K562 (cell line): ENCODE data around the gene LPIN2. TPM values are rescaled to one million over a fixed set of nuclear protein-coding genes. Genes with fewer than 3 reads are reported as not detected.

Source experiments
- ATAC-seq: fragments of 200-7000 bp; cut with Tn5 transposase; 3 replicates; pipeline ENCODE4 v1.9.1; 2020; ENCODE audit warnings: moderate library complexity
- BruUV-seq: library from RNA; stranded (reverse); fragments of 400-500 nt; replicated peaks from 2 replicates; lab custom pipeline; 2021; lab: Mats Ljungman, UMichigan
- CTCF ChIA-PET: fragments of 300-600 bp; formaldehyde crosslinking; extraction: SDS; loops from one replicate; lab custom pipeline; 2021; ENCODE audit warnings: low intra/inter-chr PET ratio; lab: Yijun Ruan, JAX
- POLR2A ChIA-PET: fragments of 300-600, 350-650 bp; sonication (Branson Sonifier 250); formaldehyde crosslinking; extraction: SDS; loops from one replicate; lab custom pipeline; 2021; ENCODE audit warnings: antibody characterized with exemption, inconsistent platforms; lab: Yijun Ruan, JAX
- DNase-seq, 4 experiments: peaks; one replicate each; pipeline versions ENCODE4 v3.0.0 to v3.0.0-alpha.2; 2011 to 2018; ENCODE audit warnings: low spot score in 3 of 4, mixed read lengths in 3 of 4; ENCODE audit errors: extremely low read depth in 1 of 4
- FAIRE-seq: peaks from 2 replicates; lab custom pipeline; 2011; peaks lifted over from hg19 to GRCh38; lab: Jason Lieb, UNC
- H2AFZ ChIP-seq: 2 replicates; pipeline ENCODE4 v1.6.0; 2011; ENCODE audit warnings: low read depth, low read length, control low read depth, inconsistent platforms
- H3K27ac ChIP-seq: fragments of 200-600 bp; 3 replicates; pipeline ENCODE4 v1.8.0; 2011; ENCODE audit warnings: low read depth, mild to moderate bottlenecking, control low read depth, inconsistent platforms, low read length, moderate library complexity, mixed read lengths; ENCODE audit errors: extremely low read depth
- H3K27me3 ChIP-seq, 2 experiments: fragments of 300-600 bp in 1 of 2; 2 replicates in 1 of 2; 3 replicates in 1 of 2; pipeline versions ENCODE4 v1.6.0 to v1.8.0; 2011; ENCODE audit warnings: inconsistent platforms in 2 of 2, low read length in 2 of 2, mild to moderate bottlenecking in 1 of 2, mixed read lengths in 1 of 2, moderate library complexity in 1 of 2; ENCODE audit not compliant: control insufficient read depth in 2 of 2, insufficient read depth in 2 of 2
- H3K36me3 ChIP-seq: fragments of 300-600 bp; 3 replicates; pipeline ENCODE4 v1.8.0; 2011; ENCODE audit warnings: mild to moderate bottlenecking, low read length, inconsistent platforms; ENCODE audit not compliant: control insufficient read depth, insufficient read depth
- H3K4me1 ChIP-seq, 2 experiments: fragments of 200-600 bp in 1 of 2; replicated peaks in 1 of 2; 2 replicates in 1 of 2; 3 replicates in 1 of 2; pipeline versions ENCODE4 v1.5.1 to v1.8.0; 2011; ENCODE audit warnings: inconsistent platforms in 2 of 2, low read length in 2 of 2, mild to moderate bottlenecking in 1 of 2, mixed read lengths in 1 of 2, moderate library complexity in 1 of 2; ENCODE audit not compliant: control insufficient read depth in 2 of 2, insufficient read depth in 2 of 2
- H3K4me2 ChIP-seq: 2 replicates; pipeline ENCODE4 v1.6.1; 2011; ENCODE audit warnings: low read length, control low read depth, inconsistent platforms, mixed read lengths; ENCODE audit not compliant: insufficient read depth
- H3K4me3 ChIP-seq: fragments of 200-600 bp; sonication (generic), shearing (Covaris generic); 2 replicates; pipeline ENCODE4 v1.5.1; 2016; ENCODE audit warnings: control low read depth, inconsistent platforms
- H3K79me2 ChIP-seq: fragments of 200-600 bp; 3 replicates; pipeline ENCODE4 v1.8.0; 2011; ENCODE audit warnings: low read length, inconsistent platforms; ENCODE audit not compliant: control insufficient read depth, insufficient read depth
- H3K9ac ChIP-seq, 2 experiments: 2 replicates each; pipeline versions ENCODE4 v1.6.0 to v1.6.1; 2011; ENCODE audit warnings: low read depth in 2 of 2, low read length in 2 of 2, control low read depth in 1 of 2, inconsistent platforms in 1 of 2, mild to moderate bottlenecking in 1 of 2, mixed read lengths in 1 of 2; ENCODE audit not compliant: insufficient read depth in 1 of 2
- H3K9me1 ChIP-seq: one replicate; pipeline ENCODE4 v1.6.0; 2011; ENCODE audit warnings: inconsistent platforms, mild to moderate bottlenecking, low read length, moderate library complexity; ENCODE audit not compliant: control insufficient read depth, insufficient read depth
- H3K9me3 ChIP-seq: replicated peaks from 2 replicates; pipeline ENCODE4 v1.5.1; 2011; ENCODE audit warnings: low read depth, low read length, inconsistent platforms; ENCODE audit not compliant: control insufficient read depth, insufficient read depth
- H4K20me1 ChIP-seq: replicated peaks from 2 replicates; pipeline ENCODE4 v1.6.1; 2011; ENCODE audit warnings: low read length, inconsistent platforms, mixed read lengths; ENCODE audit not compliant: control insufficient read depth, insufficient read depth
- DNMT1 ChIP-seq: fragments of 450-650 bp; IDR thresholded peaks from 2 replicates; pipeline ENCODE4 v1.6.1; 2016; ENCODE audit warnings: antibody characterized with exemption, mild to moderate bottlenecking
- ETV1 ChIP-seq: fragments of 450-650 bp; conservative IDR thresholded peaks from 2 replicates; pipeline ENCODE4 v1.6.1; 2016; ENCODE audit warnings: missing genetic modification characterization, control low read depth, low read depth, missing compliant biosample characterization
- RBM39 ChIP-seq: fragments of 200-400 bp; formaldehyde crosslinking; optimal IDR thresholded peaks from 2 replicates; pipeline ENCODE3; 2018; ENCODE audit warnings: low read depth, low read length
- TSC22D4 ChIP-seq: fragments of 450-650 bp; IDR thresholded peaks from 2 replicates; pipeline ENCODE4 v1.6.1; 2016; ENCODE audit warnings: missing genetic modification characterization, missing biosample characterization, control low read depth
- ZNF384 ChIP-seq: IDR thresholded peaks from 2 replicates; pipeline ENCODE4 v1.6.1; 2012; ENCODE audit warnings: low read depth, low read length, improper control_type of control experiment
- WGBS: fragments of 100-300 bp; shearing (Covaris generic); methylation state at CpG from one replicate; pipeline ENCODE4 v1.1.6; 2016; ENCODE audit warnings: low coverage, mixed read lengths; ENCODE audit not compliant: insufficient coverage; ENCODE audit errors: missing lambda C conversion rate; 5-methylcytosine and 5-hydroxymethylcytosine counted together
- in situ Hi-C: fragments of 300-500 bp; cut with MboI; formaldehyde crosslinking; loops from 4 replicates; pipeline ENCODE4 v1.15.0; 2018; ENCODE audit warnings: inconsistent platforms, mixed read lengths
- intact Hi-C: fragments of 100-400 bp; cut with micrococcal nuclease; formaldehyde crosslinking; loops from 2 replicates; pipeline ENCODE4 v1.14.2; 2022
- polyA plus RNA-seq, 8 experiments: library from polyadenylated mRNA; depleted of rRNA in 4 of 8; stranded (reverse) in 5 of 8; unstranded in 3 of 8; fragments of >200 nt; fragmentation: Nextera tagmentation in 2 of 8; fragmentation: Illumina TruSeq in 1 of 8; extraction: Ambion mirVana in 2 of 8; extraction: Trizol in 1 of 8; gene quantifications; 2 replicates each; pipeline versions ENCODE4 v1.2.1 to v1.2.3, GENCODE V29; 2011 to 2014; ENCODE audit warnings: inconsistent platforms in 1 of 8, missing spikeins in 1 of 8
- total RNA-seq, 7 experiments: library from RNA; depleted of rRNA in 6 of 7; stranded (reverse); fragments of >200 nt in 6 of 7; fragmentation: Illumina TruSeq in 2 of 7; extraction: Trizol in 2 of 7; gene quantifications; 2 replicates each; pipeline versions ENCODE4 v1.2.1 to v1.2.3, GENCODE V29; 2011 to 2021; ENCODE audit warnings: low replicate concordance in 1 of 7
- TF ChIP-seq, protein P1 (sequence below): fragments of 250-450 bp; sonication (Bioruptor Pico); IDR thresholded peaks from 2 replicates; pipeline ENCODE4 v1.4.0; 2020
- TF ChIP-seq, protein P2 (sequence below): fragments of 450-650 bp; formaldehyde crosslinking; IDR thresholded peaks from 2 replicates; pipeline ENCODE4 v1.4.0; 2020; ENCODE audit warnings: mild to moderate bottlenecking, moderate library complexity
- TF ChIP-seq, protein P3 (sequence below): IDR thresholded peaks from 2 replicates; pipeline ENCODE4 v1.6.1; 2011; ENCODE audit not compliant: insufficient read length; ENCODE audit errors: extremely low read depth

Gene LPIN2
- total and polyA plus RNA-seq, 9 of the 15 experiments (the other 6 are each of a cell fraction or from before 2014, with no cell fraction given): 5.2 to 34.8 (median 24.6) TPM

GRCh38 chr18:2990956-2991640 is 21.8 kb downstream of the LPIN2 start:
- FAIRE-seq: no peak
- Histone ChIP-seq H3K27ac (no peak overlapping the region), H3K9ac (no peak overlapping the region), H3K9me1 (no peaks in the 10 kb centered on the region), H3K27me3 (no peaks in the 10 kb centered on the region), H3K4me3 (no peak overlapping the region), H2AFZ (no peak overlapping the region), H3K79me2 (peaks cover 94% of the 10 kb centered on the region), H3K4me2 (no peak overlapping the region), H3K36me3 (peaks cover 6% of the 10 kb centered on the region; the same call in 2 of the 3 replicates), H3K4me1 (peaks cover 13 to 28% of the 10 kb centered on the region in 2 experiments), H3K9me3 (no peaks in the 10 kb centered on the region), H4K20me1 (no peaks in the 10 kb centered on the region)
- 50% methylated on average over 4 of the region's 4 CpGs for WGBS
- BruUV-seq: no TSS peak
- ATAC-seq: no peak
- ChIA-PET POLR2A (no interaction called here), CTCF (no interaction called here)
- in situ Hi-C loops (no loop called here), intact Hi-C loops (no loop called here)
- DNase-seq: no peak
- TF ChIP-seq, protein P1, sequence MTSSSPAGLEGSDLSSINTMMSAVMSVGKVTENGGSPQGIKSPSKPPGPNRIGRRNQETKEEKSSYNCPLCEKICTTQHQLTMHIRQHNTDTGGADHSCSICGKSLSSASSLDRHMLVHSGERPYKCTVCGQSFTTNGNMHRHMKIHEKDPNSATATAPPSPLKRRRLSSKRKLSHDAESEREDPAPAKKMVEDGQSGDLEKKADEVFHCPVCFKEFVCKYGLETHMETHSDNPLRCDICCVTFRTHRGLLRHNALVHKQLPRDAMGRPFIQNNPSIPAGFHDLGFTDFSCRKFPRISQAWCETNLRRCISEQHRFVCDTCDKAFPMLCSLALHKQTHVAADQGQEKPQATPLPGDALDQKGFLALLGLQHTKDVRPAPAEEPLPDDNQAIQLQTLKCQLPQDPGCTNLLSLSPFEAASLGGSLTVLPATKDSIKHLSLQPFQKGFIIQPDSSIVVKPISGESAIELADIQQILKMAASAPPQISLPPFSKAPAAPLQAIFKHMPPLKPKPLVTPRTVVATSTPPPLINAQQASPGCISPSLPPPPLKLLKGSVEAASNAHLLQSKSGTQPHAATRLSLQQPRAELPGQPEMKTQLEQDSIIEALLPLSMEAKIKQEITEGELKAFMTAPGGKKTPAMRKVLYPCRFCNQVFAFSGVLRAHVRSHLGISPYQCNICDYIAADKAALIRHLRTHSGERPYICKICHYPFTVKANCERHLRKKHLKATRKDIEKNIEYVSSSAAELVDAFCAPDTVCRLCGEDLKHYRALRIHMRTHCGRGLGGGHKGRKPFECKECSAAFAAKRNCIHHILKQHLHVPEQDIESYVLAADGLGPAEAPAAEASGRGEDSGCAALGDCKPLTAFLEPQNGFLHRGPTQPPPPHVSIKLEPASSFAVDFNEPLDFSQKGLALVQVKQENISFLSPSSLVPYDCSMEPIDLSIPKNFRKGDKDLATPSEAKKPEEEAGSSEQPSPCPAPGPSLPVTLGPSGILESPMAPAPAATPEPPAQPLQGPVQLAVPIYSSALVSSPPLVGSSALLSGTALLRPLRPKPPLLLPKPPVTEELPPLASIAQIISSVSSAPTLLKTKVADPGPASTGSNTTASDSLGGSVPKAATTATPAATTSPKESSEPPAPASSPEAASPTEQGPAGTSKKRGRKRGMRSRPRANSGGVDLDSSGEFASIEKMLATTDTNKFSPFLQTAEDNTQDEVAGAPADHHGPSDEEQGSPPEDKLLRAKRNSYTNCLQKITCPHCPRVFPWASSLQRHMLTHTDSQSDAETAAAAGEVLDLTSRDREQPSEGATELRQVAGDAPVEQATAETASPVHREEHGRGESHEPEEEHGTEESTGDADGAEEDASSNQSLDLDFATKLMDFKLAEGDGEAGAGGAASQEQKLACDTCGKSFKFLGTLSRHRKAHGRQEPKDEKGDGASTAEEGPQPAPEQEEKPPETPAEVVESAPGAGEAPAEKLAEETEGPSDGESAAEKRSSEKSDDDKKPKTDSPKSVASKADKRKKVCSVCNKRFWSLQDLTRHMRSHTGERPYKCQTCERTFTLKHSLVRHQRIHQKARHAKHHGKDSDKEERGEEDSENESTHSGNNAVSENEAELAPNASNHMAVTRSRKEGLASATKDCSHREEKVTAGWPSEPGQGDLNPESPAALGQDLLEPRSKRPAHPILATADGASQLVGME: no peak
- TF ChIP-seq, protein P2, sequence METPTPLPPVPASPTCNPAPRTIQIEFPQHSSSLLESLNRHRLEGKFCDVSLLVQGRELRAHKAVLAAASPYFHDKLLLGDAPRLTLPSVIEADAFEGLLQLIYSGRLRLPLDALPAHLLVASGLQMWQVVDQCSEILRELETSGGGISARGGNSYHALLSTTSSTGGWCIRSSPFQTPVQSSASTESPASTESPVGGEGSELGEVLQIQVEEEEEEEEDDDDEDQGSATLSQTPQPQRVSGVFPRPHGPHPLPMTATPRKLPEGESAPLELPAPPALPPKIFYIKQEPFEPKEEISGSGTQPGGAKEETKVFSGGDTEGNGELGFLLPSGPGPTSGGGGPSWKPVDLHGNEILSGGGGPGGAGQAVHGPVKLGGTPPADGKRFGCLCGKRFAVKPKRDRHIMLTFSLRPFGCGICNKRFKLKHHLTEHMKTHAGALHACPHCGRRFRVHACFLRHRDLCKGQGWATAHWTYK (CRISPR knock-in tag): no peak
- TF ChIP-seq ETV1 (no peak), RBM39 (no peak), TSC22D4 (tag) (no peak), ZNF384 (no peak), DNMT1 (no peak)
- TF ChIP-seq, protein P3, sequence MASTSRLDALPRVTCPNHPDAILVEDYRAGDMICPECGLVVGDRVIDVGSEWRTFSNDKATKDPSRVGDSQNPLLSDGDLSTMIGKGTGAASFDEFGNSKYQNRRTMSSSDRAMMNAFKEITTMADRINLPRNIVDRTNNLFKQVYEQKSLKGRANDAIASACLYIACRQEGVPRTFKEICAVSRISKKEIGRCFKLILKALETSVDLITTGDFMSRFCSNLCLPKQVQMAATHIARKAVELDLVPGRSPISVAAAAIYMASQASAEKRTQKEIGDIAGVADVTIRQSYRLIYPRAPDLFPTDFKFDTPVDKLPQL: no peak
